Gastrocnemius medialis (tissue), 4 donors: ENCODE results near the gene COX5B.

ENCODE experiments used
- CTCF ChIP-seq, 5 experiments: fragments of 450-650 bp in 3 of 5; fragments of 200-600 bp in 2 of 5; sonication (generic) in 2 of 5; IDR thresholded peaks in 4 of 5; conservative IDR thresholded peaks in 1 of 5; 1 replicate in 4 of 5; 2 replicates in 1 of 5; pipeline ENCODE4 v1.5.1; 2016 to 2019; ENCODE audit warnings: antibody characterized with exemption in 5 of 5, mild to moderate bottlenecking in 3 of 5, moderate library complexity in 3 of 5
- POLR2A ChIP-seq, 2 donors: fragments of 450-650 bp; IDR thresholded peaks; one replicate each; pipeline ENCODE4 v1.6.1; 2017; ENCODE audit warnings: antibody characterized with exemption in 2 of 2, mild to moderate bottlenecking in 2 of 2, moderate library complexity in 2 of 2

- no peak for TF ChIP-seq CTCF (IDR thresholded peaks at IDR 0.05 in 4 of 5, conservative IDR thresholded peaks at IDR 0.05 in 1 of 5)
- no peak for TF ChIP-seq POLR2A (IDR thresholded peaks at IDR 0.05)
Observed at GRCh38 chr2:97617911-97618310, 28.0 kb upstream of the COX5B start.
